ENCODE measurements around the gene SPOCK1. TPM values are rescaled to one million over a fixed set of nuclear protein-coding genes. Genes with fewer than 3 reads are reported as not detected.

SPOCK1 gene
- total and polyA plus RNA-seq, 2 donors (not counting 3 experiments of a cell fraction or from before 2014, with no cell fraction given), result 144 to 280 TPM

DNA sequence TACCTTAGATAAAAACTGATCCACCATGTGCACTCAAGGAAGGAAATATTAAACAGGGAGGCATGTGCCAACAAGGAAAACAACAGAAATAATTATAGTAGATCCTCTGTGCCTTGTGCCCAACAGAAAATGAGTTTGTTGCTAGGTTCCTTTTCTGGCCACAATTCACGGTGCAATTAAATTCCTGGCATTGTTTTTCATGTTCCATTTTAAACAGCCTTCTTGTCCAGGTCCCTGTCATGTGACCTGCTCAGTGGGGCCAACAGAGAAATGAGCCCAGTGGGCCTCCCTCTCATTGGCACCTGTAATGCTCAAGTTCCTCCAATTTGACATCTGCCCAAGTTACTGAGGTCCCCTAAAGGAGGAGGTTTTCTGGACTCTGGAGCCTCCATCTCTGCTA, 56.5 kb downstream of the SPOCK1 start:
- H2AFZ ChIP-seq (ENCODE audit: low read depth, low read length), result no peak overlapping the region
- H3K9me1 ChIP-seq (replicated peaks; ENCODE audit: control insufficient read depth, extremely low read depth, insufficient read depth, low read length), result no peaks in the 10 kb centered on the region
- dilution Hi-C loops (cut with MboI; ENCODE audit: extremely low pct_ligation_motif_present, low sequenced_read_pairs), result no loop called here
- DNase-seq (ENCODE audit: low read depth, low spot score) (peak; percentile 67), FAIRE-seq (peak; percentile 81)
- no peaks in the 10 kb centered on the region for H3K9me3 ChIP-seq (replicated peaks; ENCODE audit: control insufficient read depth, insufficient read depth, low read length)
- no peak overlapping the region for H3K27ac ChIP-seq (ENCODE audit: insufficient read depth, low read depth, low read length)
- H3K4me3 ChIP-seq (replicated peaks in 1 of 3; ENCODE audit: insufficient read depth in 1 of 3, low read depth in 1 of 3, low read length in 3 of 3), result no peak overlapping the region
- intact Hi-C loops (cut with micrococcal nuclease), result no loop called here
- H3K27me3 ChIP-seq (ENCODE audit: control insufficient read depth in 2 of 2, insufficient read depth in 2 of 2, low read length in 2 of 2), result no peaks in the 10 kb centered on the region
- CTCF ChIA-PET, result no interaction called here
- peaks cover 16% of the 10 kb centered on the region for H3K4me1 ChIP-seq (ENCODE audit: control insufficient read depth, extremely low read depth, insufficient read depth, low read length)
- no TSS peak for BruUV-seq (replicated peaks)
- TF ChIP-seq MYC (IDR thresholded peaks at IDR 0.05; ENCODE audit: low read depth, low read length) (no peak), POLR2AphosphoS5 (IDR thresholded peaks at IDR 0.05; ENCODE audit: insufficient read depth, low read depth, low read length) (no peak), JUN (IDR thresholded peaks at IDR 0.05; ENCODE audit: borderline replicate concordance, insufficient read depth, insufficient read length, low read depth) (no peak), EZH2 (IDR thresholded peaks at IDR 0.05; ENCODE audit: borderline replicate concordance, low read depth, low read length, severe bottlenecking) (no peak), POLR2A (IDR thresholded peaks at IDR 0.05; ENCODE audit: low read depth, low read length) (no peak), GATA2 (IDR thresholded peaks at IDR 0.05; ENCODE audit: insufficient read depth, insufficient read length, low read depth, low read length) (no peak)
- peaks cover 65% of the 10 kb centered on the region for H3K79me2 ChIP-seq (ENCODE audit: control insufficient read depth, insufficient read depth, low read length)
- H3K4me2 ChIP-seq (ENCODE audit: insufficient read depth, low read length), result no peak overlapping the region
- H3K9ac ChIP-seq (replicated peaks; ENCODE audit: extremely low read depth, insufficient read depth, low read length), result no peak overlapping the region
- POLR2A ChIA-PET, result no interaction called here
- no peaks in the 10 kb centered on the region for H3K36me3 ChIP-seq (ENCODE audit: control insufficient read depth in 2 of 2, extremely low read depth in 1 of 2, insufficient read depth in 2 of 2, low read length in 2 of 2)
- no peaks in the 10 kb centered on the region for H4K20me1 ChIP-seq (replicated peaks; ENCODE audit: control insufficient read depth, extremely low read depth, insufficient read depth, low read length)

DNA sequence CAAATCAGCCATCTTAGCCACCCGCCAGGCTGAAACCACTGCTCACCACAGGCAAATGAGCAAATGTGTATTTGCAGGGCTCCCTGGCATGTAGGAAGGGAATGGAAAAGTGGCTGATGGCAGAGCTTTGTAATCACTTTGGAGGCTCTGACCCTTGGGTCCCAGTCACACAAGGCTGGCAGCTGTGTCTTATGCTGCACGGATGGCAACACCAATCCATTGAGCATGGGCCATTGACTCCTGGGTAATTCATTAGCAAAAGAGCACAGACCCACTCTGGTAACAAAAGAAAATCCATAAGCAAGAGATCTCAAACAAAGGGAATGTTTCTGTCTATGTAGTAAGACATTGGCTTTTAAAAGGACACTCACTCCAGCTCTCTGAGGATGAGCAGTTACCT, 57.6 kb downstream of the SPOCK1 start:
- Histone ChIP-seq H3K9ac (replicated peaks; ENCODE audit: extremely low read depth, insufficient read depth, low read length) (no peak overlapping the region), H3K4me3 (replicated peaks in 1 of 3; ENCODE audit: insufficient read depth in 1 of 3, low read depth in 1 of 3, low read length in 3 of 3) (no peak overlapping the region), H4K20me1 (replicated peaks; ENCODE audit: control insufficient read depth, extremely low read depth, insufficient read depth, low read length) (no peaks in the 10 kb centered on the region), H3K4me2 (ENCODE audit: insufficient read depth, low read length) (no peak overlapping the region), H3K79me2 (ENCODE audit: control insufficient read depth, insufficient read depth, low read length) (peaks cover 63% of the 10 kb centered on the region), H2AFZ (ENCODE audit: low read depth, low read length) (no peak overlapping the region), H3K27ac (ENCODE audit: insufficient read depth, low read depth, low read length) (no peak overlapping the region), H3K9me1 (replicated peaks; ENCODE audit: control insufficient read depth, extremely low read depth, insufficient read depth, low read length) (no peaks in the 10 kb centered on the region), H3K36me3 (ENCODE audit: control insufficient read depth in 2 of 2, extremely low read depth in 1 of 2, insufficient read depth in 2 of 2, low read length in 2 of 2) (no peaks in the 10 kb centered on the region), H3K9me3 (replicated peaks; ENCODE audit: control insufficient read depth, insufficient read depth, low read length) (no peaks in the 10 kb centered on the region), H3K4me1 (ENCODE audit: control insufficient read depth, extremely low read depth, insufficient read depth, low read length) (peaks cover 21% of the 10 kb centered on the region), H3K27me3 (ENCODE audit: control insufficient read depth in 2 of 2, insufficient read depth in 2 of 2, low read length in 2 of 2) (no peaks in the 10 kb centered on the region)
- intact Hi-C loops (cut with micrococcal nuclease), result no loop called here
- no TSS peak for BruUV-seq (replicated peaks)
- DNase-seq (ENCODE audit: low read depth, low spot score), result no peak
- TF ChIP-seq FOS (IDR thresholded peaks at IDR 0.05; ENCODE audit: borderline replicate concordance, insufficient read depth, low read length), result no peak
- no peak for TF ChIP-seq GATA2 (IDR thresholded peaks at IDR 0.05; ENCODE audit: insufficient read depth, insufficient read length, low read depth, low read length)
- TF ChIP-seq EZH2 (IDR thresholded peaks at IDR 0.05; ENCODE audit: borderline replicate concordance, low read depth, low read length, severe bottlenecking), result no peak
- TF ChIP-seq MYC (IDR thresholded peaks at IDR 0.05; ENCODE audit: low read depth, low read length), result no peak
- no peak for TF ChIP-seq JUN (IDR thresholded peaks at IDR 0.05; ENCODE audit: borderline replicate concordance, insufficient read depth, insufficient read length, low read depth)
- no peak for TF ChIP-seq POLR2A (IDR thresholded peaks at IDR 0.05; ENCODE audit: low read depth, low read length)
- no peak for TF ChIP-seq POLR2AphosphoS5 (IDR thresholded peaks at IDR 0.05; ENCODE audit: insufficient read depth, low read depth, low read length)
- TF ChIP-seq, protein P1, sequence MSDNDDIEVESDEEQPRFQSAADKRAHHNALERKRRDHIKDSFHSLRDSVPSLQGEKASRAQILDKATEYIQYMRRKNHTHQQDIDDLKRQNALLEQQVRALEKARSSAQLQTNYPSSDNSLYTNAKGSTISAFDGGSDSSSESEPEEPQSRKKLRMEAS (IDR thresholded peaks at IDR 0.05; ENCODE audit: insufficient read depth, insufficient read length), result no peak
- TF ChIP-seq, protein P2, sequence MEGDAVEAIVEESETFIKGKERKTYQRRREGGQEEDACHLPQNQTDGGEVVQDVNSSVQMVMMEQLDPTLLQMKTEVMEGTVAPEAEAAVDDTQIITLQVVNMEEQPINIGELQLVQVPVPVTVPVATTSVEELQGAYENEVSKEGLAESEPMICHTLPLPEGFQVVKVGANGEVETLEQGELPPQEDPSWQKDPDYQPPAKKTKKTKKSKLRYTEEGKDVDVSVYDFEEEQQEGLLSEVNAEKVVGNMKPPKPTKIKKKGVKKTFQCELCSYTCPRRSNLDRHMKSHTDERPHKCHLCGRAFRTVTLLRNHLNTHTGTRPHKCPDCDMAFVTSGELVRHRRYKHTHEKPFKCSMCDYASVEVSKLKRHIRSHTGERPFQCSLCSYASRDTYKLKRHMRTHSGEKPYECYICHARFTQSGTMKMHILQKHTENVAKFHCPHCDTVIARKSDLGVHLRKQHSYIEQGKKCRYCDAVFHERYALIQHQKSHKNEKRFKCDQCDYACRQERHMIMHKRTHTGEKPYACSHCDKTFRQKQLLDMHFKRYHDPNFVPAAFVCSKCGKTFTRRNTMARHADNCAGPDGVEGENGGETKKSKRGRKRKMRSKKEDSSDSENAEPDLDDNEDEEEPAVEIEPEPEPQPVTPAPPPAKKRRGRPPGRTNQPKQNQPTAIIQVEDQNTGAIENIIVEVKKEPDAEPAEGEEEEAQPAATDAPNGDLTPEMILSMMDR (IDR thresholded peaks at IDR 0.05; ENCODE audit: extremely low read depth in 1 of 2, insufficient read depth in 1 of 2, low read depth in 1 of 2, low read length in 2 of 2), result no peak
- ChIA-PET CTCF (interaction anchor here (1.0 to 1.8 kb wide), 2 partner anchors 97 to 121 kb away, joined by 3 to 5 read pairs; no protein-coding TSS in a partner anchor), POLR2A (no interaction called here)
- no peak for FAIRE-seq
- dilution Hi-C loops (cut with MboI; ENCODE audit: extremely low pct_ligation_motif_present, low sequenced_read_pairs), result no loop called here

Data from endothelial cell of umbilical vein (primary cell).